Measurements from ENCODE around the gene MAGI1. TPM values are rescaled to one million over a fixed set of nuclear protein-coding genes. Genes with fewer than 3 reads are reported as not detected.

The MAGI1 gene
- total and polyA plus RNA-seq, 10 donors: 3.5 to 104 (median 62.3) TPM

- H3K4me3 ChIP-seq: no peak overlapping the region
- H3K36me3 ChIP-seq: no peaks in the 10 kb centered on the region
- H3K4me1 ChIP-seq: no peaks in the 10 kb centered on the region
- intact Hi-C loops (cut with DNase I; ENCODE audit: low total_unique reads): no loop called here
- DNase-seq: no peak
- no peaks in the 10 kb centered on the region for H3K27me3 ChIP-seq (replicated peaks in 1 of 7)
- TF ChIP-seq CTCF (IDR thresholded peaks at IDR 0.05 in 8 of 11, conservative IDR thresholded peaks at IDR 0.05 in 3 of 11): no peak
- no peak for TF ChIP-seq POLR2AphosphoS5 (IDR thresholded peaks at IDR 0.05)
- no peak for TF ChIP-seq POLR2A (IDR thresholded peaks at IDR 0.05)
- 75 to 91% (median 86%) methylated on average over 7 of the region's 7 CpGs for WGBS, 5 donors
- no peaks in the 10 kb centered on the region for H3K9me3 ChIP-seq
- no peak overlapping the region for H3K27ac ChIP-seq
Observed at GRCh38 chr3:65582012-65582717, 456.6 kb downstream of the MAGI1 start.

- H3K27ac ChIP-seq: no peak overlapping the region
- TF ChIP-seq POLR2A (IDR thresholded peaks at IDR 0.05) (no peak), POLR2AphosphoS5 (IDR thresholded peaks at IDR 0.05) (no peak)
- no peaks in the 10 kb centered on the region for H3K27me3 ChIP-seq (replicated peaks in 1 of 7)
- WGBS, 5 donors: 65 to 84% (median 81%) methylated on average over 2 of the region's 2 CpGs
- DNase-seq: no peak
- H3K4me3 ChIP-seq: no peak overlapping the region
- no peaks in the 10 kb centered on the region for H3K9me3 ChIP-seq
- H3K4me1 ChIP-seq: no peaks in the 10 kb centered on the region
- H3K36me3 ChIP-seq: no peaks in the 10 kb centered on the region
- intact Hi-C loops (cut with DNase I; ENCODE audit: low total_unique reads): no loop called here
Observed at GRCh38 chr3:65581313-65581712, 457.4 kb downstream of the MAGI1 start.

- Histone ChIP-seq H3K9me3 (peaks cover 0 to 5% (median 0%) of the 10 kb centered on the region in 8 donors), H3K4me1 (no peaks in the 10 kb centered on the region), H3K4me3 (no peak overlapping the region), H3K36me3 (no peaks in the 10 kb centered on the region), H3K27me3 (replicated peaks in 1 of 7) (no peaks in the 10 kb centered on the region), H3K27ac (no peak overlapping the region)
- TF ChIP-seq CTCF (IDR thresholded peaks at IDR 0.05 in 8 of 11, conservative IDR thresholded peaks at IDR 0.05 in 3 of 11) (no peak), POLR2A (IDR thresholded peaks at IDR 0.05) (no peak), POLR2AphosphoS5 (IDR thresholded peaks at IDR 0.05) (no peak)
- no peak for DNase-seq
- intact Hi-C loops (cut with DNase I; ENCODE audit: low total_unique reads): no loop called here
- WGBS, 5 donors: 92 to 97% (median 96%) methylated on average over 5 of the region's 5 CpGs
Observed at GRCh38 chr3:65578861-65579260, 459.9 kb downstream of the MAGI1 start.

GRCh38 chr3:65577843-65578430, 460.8 kb downstream of the MAGI1 start:
- DNase-seq: no peak
- H3K27me3 ChIP-seq (replicated peaks in 1 of 7): no peaks in the 10 kb centered on the region
- 88 to 92% (median 89%) methylated on average over 8 of the region's 8 CpGs for WGBS, 5 donors
- H3K4me1 ChIP-seq: no peaks in the 10 kb centered on the region
- no peaks in the 10 kb centered on the region for H3K36me3 ChIP-seq
- TF ChIP-seq POLR2AphosphoS5 (IDR thresholded peaks at IDR 0.05) (no peak), CTCF (IDR thresholded peaks at IDR 0.05 in 8 of 11, conservative IDR thresholded peaks at IDR 0.05 in 3 of 11) (no peak), POLR2A (IDR thresholded peaks at IDR 0.05) (no peak)
- H3K4me3 ChIP-seq: no peak overlapping the region
- peaks cover 0 to 10% (median 0%) of the 10 kb centered on the region in 8 donors for H3K9me3 ChIP-seq
- intact Hi-C loops (cut with DNase I; ENCODE audit: low total_unique reads): no loop called here
- H3K27ac ChIP-seq: no peak overlapping the region
